ENCODE results near the gene RAP1A.

The RAP1A gene

DNA sequence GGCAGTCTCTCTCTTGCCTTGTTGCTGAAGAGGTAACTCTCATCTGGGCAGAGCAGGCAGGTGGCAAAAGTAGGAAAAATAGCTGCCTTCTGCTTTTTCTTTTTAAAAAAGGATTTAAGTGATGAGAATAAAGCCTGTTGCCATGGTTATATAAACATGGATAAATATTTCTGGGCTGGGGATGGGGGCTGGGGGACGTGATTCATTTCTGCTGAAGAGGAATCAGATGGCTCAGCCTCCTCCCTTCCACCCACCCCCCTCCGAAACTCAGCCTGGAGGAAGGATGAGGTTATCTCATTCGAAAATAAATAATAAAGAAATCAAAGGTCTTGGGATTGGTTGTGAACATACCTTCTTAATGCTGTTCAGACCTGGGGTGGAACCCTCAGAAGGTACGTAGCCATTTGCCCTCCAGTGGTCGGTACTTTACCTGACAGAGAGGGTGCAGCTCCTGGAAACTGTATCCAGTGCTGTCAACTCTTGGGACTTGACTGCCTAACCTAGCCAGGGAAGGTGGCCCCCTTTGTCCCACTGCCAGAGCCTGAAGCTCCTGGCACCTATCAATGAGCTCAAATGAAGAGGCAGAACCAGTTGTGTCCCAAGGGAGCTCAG is 123.5 kb downstream of the RAP1A start:
- H3K4me2 ChIP-seq (ENCODE audit: low read length): no peak overlapping the region
- H3K4me3 ChIP-seq (ENCODE audit: low read length): no peak overlapping the region
- no peaks in the 10 kb centered on the region for H3K9me2 ChIP-seq (replicated peaks; ENCODE audit: control insufficient read depth, low read length)
- 0 out of 2 replicates have a peak, but pooled peaks cover under 1% of the 10 kb centered on the region for H3F3A ChIP-seq (ENCODE audit: control insufficient read depth, insufficient read depth)
- no peak overlapping the region for H3K27ac ChIP-seq (ENCODE audit: low read depth, low read length)
- H3K9me3 ChIP-seq (ENCODE audit: control insufficient read depth, insufficient read depth, low read length): no peaks in the 10 kb centered on the region
- H4K20me1 ChIP-seq (ENCODE audit: control insufficient read depth, insufficient read depth, low read depth, low read length): no peaks in the 10 kb centered on the region
- H3K4me1 ChIP-seq (ENCODE audit: control insufficient read depth, low read length): peaks cover 30% of the 10 kb centered on the region
- H3K79me2 ChIP-seq (ENCODE audit: control insufficient read depth, low read length): no peaks in the 10 kb centered on the region
- TF ChIP-seq, protein P1, sequence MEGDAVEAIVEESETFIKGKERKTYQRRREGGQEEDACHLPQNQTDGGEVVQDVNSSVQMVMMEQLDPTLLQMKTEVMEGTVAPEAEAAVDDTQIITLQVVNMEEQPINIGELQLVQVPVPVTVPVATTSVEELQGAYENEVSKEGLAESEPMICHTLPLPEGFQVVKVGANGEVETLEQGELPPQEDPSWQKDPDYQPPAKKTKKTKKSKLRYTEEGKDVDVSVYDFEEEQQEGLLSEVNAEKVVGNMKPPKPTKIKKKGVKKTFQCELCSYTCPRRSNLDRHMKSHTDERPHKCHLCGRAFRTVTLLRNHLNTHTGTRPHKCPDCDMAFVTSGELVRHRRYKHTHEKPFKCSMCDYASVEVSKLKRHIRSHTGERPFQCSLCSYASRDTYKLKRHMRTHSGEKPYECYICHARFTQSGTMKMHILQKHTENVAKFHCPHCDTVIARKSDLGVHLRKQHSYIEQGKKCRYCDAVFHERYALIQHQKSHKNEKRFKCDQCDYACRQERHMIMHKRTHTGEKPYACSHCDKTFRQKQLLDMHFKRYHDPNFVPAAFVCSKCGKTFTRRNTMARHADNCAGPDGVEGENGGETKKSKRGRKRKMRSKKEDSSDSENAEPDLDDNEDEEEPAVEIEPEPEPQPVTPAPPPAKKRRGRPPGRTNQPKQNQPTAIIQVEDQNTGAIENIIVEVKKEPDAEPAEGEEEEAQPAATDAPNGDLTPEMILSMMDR (IDR thresholded peaks at IDR 0.05; ENCODE audit: low read depth, low read length, poor library complexity, severe bottlenecking): no peak
- no peak for TF ChIP-seq EZH2phosphoT487 (IDR thresholded peaks at IDR 0.05; ENCODE audit: borderline replicate concordance, low read length)
- H3K36me3 ChIP-seq (ENCODE audit: control insufficient read depth, low read length): no peaks in the 10 kb centered on the region
- peaks cover 26% of the 10 kb centered on the region for H3K27me3 ChIP-seq (ENCODE audit: control insufficient read depth, low read length)

DNA sequence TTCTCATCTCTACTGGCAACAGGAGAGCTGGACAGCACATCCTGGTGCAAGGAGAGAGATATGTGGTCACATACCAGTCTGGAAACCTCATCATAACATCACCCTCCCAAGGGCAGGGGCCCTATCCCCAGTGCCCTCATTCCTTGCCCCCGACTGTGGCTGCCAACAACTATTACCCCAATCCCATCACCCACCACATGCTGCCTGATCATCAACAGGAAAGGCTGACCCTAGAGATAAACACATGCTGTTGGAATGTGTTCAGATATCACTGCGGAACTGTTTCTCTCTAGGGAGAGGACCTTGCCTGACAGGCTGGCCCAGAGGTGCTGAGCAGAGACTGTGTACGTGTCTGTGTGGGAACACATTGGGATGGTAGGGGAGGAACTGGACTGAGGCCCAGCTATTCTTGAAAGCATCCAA is 124.1 kb downstream of the RAP1A start:
- H3K36me3 ChIP-seq (ENCODE audit: control insufficient read depth, low read length): no peaks in the 10 kb centered on the region
- H3K27ac ChIP-seq (ENCODE audit: low read depth, low read length): no peak overlapping the region
- H3K4me3 ChIP-seq (ENCODE audit: low read length): no peak overlapping the region
- H3K4me2 ChIP-seq (ENCODE audit: low read length): no peak overlapping the region
- H3K4me1 ChIP-seq (ENCODE audit: control insufficient read depth, low read length): peaks cover 24% of the 10 kb centered on the region
- no peaks in the 10 kb centered on the region for H3F3A ChIP-seq (ENCODE audit: control insufficient read depth, insufficient read depth)
- H3K9me3 ChIP-seq (ENCODE audit: control insufficient read depth, insufficient read depth, low read length): no peaks in the 10 kb centered on the region
- H3K27me3 ChIP-seq (ENCODE audit: control insufficient read depth, low read length): peaks cover 26% of the 10 kb centered on the region
- no peaks in the 10 kb centered on the region for H3K79me2 ChIP-seq (ENCODE audit: control insufficient read depth, low read length)
- TF ChIP-seq, protein P1 (IDR thresholded peaks at IDR 0.05; ENCODE audit: low read depth, low read length, poor library complexity, severe bottlenecking): no peak
- no peak for TF ChIP-seq EZH2phosphoT487 (IDR thresholded peaks at IDR 0.05; ENCODE audit: borderline replicate concordance, low read length)
- H3K9me2 ChIP-seq (replicated peaks; ENCODE audit: control insufficient read depth, low read length): no peaks in the 10 kb centered on the region
- H4K20me1 ChIP-seq (ENCODE audit: control insufficient read depth, insufficient read depth, low read depth, low read length): no peaks in the 10 kb centered on the region

DNA sequence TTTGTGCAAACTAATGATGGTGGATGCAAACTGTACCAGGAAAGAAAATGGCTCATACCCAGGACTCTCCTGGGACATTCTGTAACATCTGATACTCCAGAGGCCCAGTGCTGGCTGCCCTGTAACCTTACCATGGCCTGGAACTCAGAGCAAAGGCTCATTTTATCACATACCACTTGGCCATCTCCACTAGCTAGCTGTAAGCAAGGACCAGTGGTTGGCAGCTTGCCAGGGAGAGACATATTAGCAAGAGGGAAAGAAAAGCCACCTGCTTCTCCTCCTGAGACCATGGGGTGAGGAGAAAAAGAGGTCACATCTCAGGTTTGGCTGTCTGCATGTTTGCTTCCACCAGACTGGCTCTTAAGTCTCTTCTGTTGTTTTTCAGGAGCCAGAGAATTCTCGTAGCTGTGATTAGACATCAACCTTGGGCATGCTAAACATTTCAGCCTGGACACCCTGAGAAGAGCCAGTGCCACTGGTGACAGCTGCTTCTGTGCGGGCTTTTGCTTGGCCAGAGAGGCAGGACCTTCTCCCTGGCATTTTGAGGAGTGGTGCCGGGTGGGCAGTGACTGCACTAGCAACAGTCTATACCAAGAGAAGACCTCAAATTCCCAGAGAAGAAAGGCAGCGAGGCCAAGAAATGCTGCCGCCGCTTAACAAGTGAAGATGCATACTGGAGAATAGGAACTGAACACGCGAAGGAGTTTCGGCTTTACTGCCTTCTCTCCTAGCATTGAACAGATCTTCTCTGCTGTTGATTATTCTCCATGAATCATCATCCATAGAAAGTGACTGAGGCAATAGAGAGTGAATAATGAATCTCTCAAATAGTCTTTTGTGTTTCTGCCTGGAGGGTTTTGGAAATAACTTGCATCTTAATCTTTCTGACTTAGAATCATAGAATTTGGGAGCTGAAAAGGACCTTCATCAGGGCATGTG is 126.4 kb downstream of the RAP1A start:
- peaks cover 13% of the 10 kb centered on the region for H3K27me3 ChIP-seq (ENCODE audit: control insufficient read depth, low read length)
- H3K27ac ChIP-seq (ENCODE audit: low read depth, low read length): no peak overlapping the region
- H3K4me2 ChIP-seq (ENCODE audit: low read length): no peak overlapping the region
- no peak for TF ChIP-seq EZH2phosphoT487 (IDR thresholded peaks at IDR 0.05; ENCODE audit: borderline replicate concordance, low read length)
- TF ChIP-seq, protein P1 (IDR thresholded peaks at IDR 0.05; ENCODE audit: low read depth, low read length, poor library complexity, severe bottlenecking): no peak
- H3K9me3 ChIP-seq (ENCODE audit: control insufficient read depth, insufficient read depth, low read length): no peaks in the 10 kb centered on the region
- H4K20me1 ChIP-seq (ENCODE audit: control insufficient read depth, insufficient read depth, low read depth, low read length): no peaks in the 10 kb centered on the region
- no peaks in the 10 kb centered on the region for H3K79me2 ChIP-seq (ENCODE audit: control insufficient read depth, low read length)
- no peaks in the 10 kb centered on the region for H3F3A ChIP-seq (ENCODE audit: control insufficient read depth, insufficient read depth)
- no peaks in the 10 kb centered on the region for H3K36me3 ChIP-seq (ENCODE audit: control insufficient read depth, low read length)
- no peaks in the 10 kb centered on the region for H3K9me2 ChIP-seq (replicated peaks; ENCODE audit: control insufficient read depth, low read length)
- peaks cover 10% of the 10 kb centered on the region for H3K4me1 ChIP-seq (ENCODE audit: control insufficient read depth, low read length)
- H3K4me3 ChIP-seq (ENCODE audit: low read length): no peak overlapping the region

Measured in DOHH2 (cell line).